HG03342 (cell line): ENCODE measurements around the gene LYRM4.
A peak's percentile ranks its signal among the peaks of the same experiment; 100 is the strongest.

Source experiments
- ATAC-seq: cut with Tn5 transposase; IDR thresholded peaks from one replicate; pipeline ENCODE4 v1.9.1; 2021; ENCODE audit warnings: mild to moderate bottlenecking, moderate library complexity; ENCODE audit not compliant: unreplicated experiment

The LYRM4 gene

DNA sequence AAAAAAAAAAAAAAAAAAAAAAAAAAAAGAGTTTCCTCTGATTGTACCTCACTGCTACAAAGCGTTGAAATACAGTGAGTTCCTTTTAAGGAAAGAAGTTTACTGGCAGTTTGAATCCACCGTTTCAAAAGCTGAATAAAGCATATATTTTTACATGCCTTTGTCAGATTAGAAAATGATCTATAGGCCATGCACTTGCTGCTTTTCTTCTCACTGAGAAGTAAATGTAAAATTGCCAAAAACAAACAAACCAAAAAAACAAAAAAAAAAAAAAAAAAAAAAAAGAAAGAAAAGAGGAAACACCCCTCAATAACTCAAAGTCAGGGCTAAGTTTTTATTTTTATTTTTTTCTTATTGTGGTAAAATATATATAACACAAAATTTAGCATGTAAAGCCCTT lies 81.9 kb downstream of the LYRM4 start:
- ATAC-seq: no peak

DNA sequence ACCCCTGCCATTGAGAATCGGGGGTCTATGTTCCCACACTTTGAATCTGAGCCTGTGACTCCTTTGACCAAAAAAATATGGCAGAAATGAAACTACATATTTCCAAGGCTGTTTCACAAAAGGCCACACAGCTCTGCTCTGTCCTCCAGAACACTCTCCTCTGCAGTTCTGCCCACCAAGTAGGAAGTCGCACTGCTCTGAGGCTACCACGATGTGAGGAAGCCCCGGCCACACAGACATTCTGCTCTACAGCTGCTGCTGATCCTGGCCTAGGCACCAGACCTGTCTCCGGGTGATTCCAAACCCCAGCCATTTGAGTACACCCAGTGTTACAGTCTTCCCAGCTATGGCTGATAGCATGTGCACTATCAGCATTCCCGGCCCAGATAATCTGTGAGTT lies 85.1 kb downstream of the LYRM4 start:
- ATAC-seq: peak; percentile 44

DNA sequence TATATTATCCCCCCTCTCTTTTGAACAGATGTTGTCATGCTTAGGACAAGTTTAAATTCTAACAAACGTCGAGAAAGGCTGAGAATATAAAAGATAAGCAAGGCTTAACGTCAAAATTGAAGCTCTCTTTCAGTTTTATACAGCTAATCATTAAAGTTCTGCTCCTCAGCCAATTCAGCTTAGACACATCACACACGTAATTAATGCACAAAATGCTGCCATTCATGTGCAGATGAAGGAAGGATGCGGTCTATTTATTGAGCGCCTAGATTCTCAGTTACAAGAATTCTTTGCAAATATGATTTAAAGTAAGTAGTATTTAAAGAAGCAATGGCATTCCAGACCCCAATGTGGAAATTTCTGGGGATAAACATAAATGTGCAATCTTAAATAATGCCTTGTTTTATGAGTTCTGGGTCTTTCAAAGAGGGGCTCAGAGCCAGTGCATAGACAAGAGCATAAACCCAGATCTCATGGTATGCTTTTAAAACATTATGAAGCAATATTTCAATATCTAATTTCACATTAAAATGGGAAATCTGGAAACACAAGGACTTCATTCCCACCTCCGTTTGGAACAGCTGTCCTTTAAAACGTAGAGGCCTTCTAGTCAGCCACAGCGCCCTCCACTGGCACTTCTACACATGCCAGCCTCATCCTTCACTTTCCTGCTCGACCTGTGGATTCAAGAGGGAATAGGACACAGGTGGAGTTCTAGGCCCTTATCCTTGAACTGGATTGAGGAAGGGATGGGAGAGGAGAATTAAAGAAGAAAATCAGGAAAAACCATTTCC lies 85.8 kb downstream of the LYRM4 start:
- ATAC-seq: no peak

DNA sequence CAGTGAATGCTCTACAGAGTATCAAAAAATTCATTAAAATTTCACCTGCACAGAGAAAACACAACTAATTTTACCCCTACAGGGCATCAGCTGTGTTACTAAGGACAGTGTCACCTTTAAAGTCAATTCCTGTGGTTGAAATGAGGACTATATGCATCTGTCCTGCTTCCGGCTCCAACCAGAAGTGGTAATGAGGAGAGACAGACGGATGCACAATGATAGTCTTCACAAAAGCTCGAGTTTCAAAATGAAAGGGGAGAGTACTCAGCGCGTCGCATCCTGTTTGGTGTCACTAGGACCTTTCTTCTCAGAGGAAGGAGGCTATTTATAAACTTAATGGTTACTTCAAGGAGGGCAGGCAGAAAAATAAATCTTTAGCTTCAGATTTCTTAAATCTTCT lies 86.5 kb downstream of the LYRM4 start:
- ATAC-seq: peak; percentile 93

DNA sequence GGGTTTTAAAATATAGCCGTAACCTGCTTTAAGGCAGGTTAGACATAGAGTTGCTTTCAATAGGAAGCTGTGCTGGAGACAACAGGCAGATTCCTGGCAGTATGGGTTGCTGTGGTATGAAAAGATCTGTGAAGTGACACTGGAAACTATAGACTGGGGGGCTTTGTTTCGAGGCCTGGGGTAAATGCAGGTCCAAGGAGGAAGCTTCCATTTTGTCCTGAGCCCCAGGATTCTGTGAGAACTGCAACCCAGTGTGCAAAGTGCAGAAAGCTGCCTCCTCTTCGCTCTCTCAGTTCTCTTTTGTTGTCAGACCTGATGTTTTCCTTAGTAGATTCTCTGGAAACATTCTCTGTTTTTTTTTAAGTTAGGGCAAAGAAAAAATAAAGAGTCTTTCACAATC lies 86.9 kb downstream of the LYRM4 start:
- ATAC-seq: peak; percentile 32

DNA sequence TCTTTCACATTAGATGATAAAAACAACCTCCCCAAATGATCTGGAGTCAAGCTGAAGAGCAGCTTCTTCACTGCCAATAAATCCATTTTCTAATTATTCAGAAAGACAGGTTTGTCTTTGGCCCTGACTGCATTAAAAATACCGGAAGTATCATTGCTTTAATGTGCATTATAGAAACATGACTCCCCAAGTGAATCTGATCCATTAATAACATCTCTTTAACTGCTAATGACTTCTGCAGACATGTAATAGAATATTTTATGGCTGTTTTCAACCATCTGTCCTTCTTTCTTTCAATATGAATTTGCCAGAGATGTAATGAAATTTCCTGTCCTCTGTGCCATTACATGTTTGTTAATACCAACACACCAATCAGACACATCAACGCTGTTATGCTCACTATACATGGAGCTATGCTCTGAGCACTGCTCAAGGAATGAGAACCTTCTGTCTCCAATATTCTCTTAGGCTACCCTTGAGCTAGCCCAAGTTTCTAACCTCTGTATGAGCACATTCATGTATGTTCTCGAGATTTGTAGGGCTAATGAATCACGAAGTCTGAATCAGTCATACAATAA lies 87.8 kb downstream of the LYRM4 start:
- no peak for ATAC-seq

DNA sequence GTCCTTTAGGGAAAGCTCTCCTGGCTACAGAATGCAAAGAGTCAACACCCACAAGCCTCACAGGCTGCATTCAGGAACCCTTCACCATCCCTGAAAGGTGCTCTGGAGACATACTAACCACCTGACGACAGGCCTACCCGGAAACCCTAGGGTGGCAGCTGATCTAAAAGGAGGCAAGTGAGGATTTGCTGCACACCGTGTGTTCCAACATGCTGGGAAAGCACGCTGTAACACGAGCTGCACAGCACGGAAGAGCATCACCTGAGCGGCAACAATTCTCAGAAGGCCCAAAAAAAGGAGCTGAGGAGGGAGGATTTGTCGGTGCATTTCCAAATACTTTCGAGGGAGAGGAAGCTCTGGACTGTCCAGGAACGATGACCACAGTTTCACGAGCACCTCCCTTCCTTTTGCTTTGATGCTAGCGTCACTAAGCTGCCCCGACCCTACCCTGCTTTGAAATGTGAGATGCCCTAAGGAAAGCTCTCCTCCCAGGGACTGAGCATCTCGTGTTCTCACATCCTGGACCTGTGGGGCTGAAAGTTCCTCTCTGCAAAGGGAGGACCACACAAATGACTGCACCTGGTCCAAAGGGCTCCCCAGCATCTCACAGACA lies 88.6 kb downstream of the LYRM4 start:
- no peak for ATAC-seq

DNA sequence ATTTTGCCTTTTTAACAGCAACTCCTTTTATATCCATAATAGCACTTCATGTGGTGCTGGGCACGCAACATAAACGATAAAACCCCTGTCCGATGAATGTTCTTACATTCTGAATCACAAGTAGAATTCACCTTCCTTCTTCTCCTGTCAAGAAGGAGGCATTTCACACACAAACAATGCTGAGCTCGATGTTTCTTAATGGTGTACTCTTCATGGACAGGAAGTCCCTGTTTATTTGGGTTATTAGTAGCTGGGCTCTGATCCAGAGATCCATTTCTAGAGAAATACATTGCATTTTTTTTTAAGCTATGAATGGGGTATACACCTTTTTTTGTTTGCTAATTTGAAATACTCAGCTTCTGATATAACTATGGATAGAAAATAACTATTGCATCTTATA lies 93.2 kb downstream of the LYRM4 start:
- ATAC-seq: no peak

DNA sequence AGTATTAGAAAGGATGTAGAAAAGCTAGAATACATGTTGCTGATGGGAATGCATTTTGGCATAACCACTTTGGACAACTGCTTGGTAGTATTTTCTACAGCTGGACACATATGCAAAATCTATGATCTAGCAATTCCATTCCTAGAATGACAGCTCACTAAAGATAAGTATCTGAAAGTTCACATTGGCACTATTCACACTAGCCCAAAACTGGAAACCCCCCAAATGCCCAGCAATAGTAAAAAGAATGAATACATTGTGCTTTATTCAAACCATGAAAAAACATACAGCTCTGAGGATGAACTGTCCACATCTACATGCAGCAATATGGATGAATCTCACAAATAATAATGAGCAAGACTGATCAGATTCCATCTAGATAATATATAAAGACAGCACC lies 96.7 kb downstream of the LYRM4 start:
- ATAC-seq: no peak

DNA sequence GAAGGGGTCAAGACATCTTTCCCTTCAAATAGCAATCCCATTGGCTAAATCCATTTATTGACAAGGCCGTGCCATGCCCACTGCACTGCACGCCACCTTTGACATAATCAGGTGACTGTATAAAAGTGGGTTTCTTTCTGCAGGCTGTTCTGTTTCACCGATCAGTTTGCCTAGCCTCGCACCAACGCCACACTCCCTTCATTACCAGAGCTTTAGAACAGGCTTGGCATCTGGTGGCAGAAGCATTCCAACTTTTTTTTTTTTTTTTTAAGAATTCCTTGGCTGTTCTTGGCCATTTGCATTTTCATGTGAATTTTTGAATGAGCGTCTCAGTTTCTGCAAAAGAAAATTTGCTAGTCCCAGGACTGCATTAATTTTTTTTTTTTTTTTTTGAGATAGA lies 97.5 kb downstream of the LYRM4 start:
- ATAC-seq: no peak

DNA sequence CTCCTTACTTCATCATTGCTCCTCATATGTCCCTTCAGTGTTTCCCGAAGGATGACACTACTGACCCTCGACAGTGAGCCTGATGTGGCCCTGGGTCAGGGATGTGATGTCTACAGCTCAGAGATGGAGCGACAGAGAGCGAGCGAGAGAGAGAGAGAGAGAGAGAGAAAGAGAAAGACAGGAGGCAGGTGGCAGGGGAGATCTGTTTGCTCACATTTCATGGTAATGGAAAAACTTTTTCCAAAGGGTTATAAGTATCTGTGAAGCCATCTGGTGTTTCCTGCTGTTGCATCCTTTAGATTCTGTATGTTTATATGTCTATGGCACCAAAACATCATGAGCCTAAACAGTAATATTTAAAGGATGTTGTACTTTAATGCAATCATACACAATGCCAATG lies 98.4 kb downstream of the LYRM4 start:
- ATAC-seq: no peak

DNA sequence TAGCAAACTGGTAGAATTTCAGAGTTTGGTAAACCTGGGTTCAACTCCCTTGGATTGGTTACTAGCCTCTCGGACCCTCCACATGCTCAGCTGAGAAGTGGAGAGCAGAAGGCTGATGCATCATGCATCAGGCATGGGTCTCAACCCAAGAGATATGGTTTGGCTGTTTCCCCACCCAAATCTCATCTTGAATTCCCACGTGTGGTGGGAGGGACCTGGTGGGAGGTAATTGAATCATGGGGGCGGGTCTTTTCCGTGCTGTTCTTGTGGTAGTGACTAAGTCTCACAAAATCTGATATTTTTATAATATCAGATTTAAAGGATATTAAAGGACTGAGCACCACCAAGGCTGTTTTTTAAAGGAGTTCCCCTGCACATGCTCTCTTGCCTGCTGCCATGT lies 100.5 kb downstream of the LYRM4 start:
- no peak for ATAC-seq

DNA sequence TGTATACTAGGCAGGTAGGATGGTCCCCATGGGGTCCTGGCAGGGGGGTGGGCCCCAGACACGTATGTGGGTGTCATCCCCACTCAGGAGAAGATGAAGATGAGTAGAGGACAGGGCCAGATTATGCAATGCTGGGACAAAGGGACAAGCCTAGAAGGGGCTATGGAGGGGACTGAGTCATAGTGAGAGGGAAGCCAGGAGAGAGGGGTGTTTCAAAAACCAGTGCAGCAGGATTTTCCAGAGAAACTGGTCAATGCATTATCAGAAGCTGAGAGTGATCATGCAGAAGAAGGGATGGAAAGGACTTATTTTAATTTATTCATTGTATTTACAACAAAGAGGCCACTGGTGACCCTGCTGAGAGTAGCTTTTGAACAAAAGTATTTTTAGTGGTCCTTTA lies 101.6 kb downstream of the LYRM4 start:
- no peak for ATAC-seq

DNA sequence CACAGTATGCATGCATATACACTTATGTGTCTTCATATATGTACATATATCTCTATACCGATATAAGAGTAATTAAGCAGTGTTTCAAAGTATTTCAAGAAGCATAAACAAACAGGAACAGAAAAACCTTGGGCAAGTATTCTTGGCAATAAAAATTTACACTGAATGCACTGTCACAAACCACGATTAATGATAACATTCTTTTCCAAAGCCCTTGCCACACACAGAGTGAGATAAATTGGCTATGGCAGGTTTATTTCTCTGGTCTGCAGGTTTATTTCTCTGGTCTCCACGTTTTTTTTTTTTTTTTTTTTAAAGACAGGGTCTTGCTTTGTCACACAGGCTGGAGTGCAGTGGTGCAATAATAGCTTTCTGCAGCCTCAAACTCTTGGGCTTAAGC lies 102.6 kb downstream of the LYRM4 start:
- ATAC-seq: no peak

DNA sequence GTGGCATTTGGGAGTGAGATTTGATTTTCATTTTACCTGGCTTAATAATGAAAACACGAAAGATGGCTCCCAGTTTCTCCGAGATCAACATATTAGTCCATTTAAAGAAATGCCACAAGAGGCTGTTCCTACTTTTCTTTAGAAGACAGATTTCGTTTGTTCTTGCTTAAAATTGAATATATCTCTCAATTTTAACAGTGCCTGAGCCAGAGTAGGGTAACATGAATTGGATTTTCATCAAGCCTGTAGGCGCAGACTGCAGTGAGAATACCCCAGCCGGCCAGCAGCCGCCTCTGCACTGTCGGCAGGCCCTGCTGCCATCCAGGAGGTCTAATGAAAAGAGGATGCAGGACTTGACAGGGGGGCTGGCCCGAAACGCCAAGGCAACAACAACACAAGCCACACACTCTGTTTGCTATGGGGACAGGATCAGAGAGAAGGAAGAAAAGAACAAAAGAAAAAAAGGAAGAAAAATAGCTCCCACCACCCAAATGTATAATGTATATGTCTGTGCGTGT lies 103.1 kb downstream of the LYRM4 start:
- no peak for ATAC-seq

DNA sequence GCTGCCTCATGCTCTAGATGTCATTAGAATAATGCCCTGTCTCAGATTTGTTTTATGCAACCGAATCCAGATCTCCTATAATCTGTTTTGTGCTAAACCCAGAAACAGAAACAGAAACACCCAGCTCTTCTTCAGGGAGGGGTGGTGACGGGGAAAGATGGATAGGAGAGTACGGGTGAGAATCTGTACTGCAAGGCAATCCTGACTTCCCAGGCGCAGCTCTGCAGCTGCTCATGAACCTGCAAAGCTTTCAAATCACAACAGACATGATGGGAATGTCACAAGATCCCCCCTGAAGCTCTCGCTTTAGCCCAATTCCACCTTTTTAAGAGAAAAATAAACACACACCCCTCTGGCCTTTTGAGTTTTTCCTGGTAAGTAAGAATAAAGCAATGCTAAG lies 104.1 kb downstream of the LYRM4 start:
- no peak for ATAC-seq

DNA sequence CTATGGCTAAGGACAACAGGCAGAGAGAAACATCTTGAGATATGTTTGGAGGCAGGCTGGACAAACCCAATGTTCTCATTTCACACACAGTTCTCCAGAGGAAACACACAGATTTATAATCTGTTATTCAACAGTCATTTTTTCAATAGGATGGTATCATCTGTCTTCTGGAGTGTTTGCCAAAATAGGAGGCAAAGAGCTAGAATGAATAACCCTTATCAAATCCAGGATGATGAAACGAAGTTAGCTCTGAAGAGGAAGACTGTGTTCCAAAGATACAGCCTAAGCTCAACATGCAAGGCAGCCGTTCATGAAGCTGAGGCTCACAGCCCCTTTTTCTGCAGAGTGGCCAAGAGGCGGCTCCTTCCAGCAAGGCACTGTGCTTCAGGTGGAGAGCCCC lies 104.8 kb downstream of the LYRM4 start:
- ATAC-seq: no peak

DNA sequence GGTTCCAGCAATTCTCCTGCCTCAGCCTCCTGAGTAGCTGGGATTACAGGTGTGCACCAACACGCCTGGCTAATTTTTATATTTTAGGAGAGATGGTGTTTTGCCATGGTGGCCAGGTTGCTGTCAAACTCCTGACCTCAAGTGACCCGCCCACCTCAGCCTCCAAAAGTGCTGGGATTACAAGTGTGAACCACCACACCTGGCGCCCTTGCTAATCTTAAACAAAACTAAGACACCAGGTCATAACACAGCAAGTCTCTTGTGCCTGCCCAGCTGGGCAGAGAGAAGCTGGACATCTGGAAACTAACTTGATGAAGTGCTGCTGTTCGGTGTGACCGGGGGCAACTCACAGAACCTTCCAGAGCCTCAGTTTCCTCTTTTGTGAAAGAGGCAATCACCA lies 107.6 kb downstream of the LYRM4 start:
- no peak for ATAC-seq

DNA sequence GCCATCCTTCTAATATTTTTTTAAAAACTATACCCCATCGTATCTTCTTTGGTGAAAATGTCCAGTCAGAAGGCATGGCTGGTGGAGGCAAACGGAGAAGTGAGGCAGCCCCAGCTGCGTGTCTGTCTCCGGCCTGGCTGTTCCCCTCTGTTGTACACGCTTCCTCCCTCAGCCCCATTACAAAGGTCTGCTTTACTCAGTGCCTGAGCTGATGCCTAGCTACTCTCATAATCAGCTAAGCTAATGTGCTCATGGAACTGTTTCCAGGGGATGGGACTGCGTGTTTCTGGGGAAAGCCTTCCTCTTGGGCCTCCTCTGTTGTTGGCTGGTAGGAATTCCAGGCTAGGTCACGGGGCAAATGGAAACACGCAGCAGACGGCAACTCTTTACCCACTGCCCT lies 108.3 kb downstream of the LYRM4 start:
- ATAC-seq: no peak

DNA sequence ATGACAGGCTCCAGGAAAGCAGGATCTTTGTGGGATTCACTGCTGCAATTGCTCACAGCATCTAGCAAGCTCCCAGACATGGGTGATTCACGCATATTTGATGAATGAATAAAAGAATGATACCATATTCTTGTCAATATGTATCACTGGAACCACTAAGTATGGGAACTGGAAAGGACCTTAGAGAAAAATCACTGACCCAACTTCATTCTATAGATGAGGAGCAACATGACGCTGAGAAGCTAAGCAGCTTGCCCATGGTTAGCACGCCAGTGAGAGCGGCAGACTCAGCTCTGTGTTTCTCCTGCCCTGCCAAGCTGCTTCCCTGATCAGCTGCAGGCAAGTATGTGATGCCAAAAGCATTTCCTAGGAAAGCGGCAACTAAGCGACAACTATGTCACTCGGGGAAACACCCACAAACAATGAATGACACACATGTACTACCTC lies 108.8 kb downstream of the LYRM4 start:
- ATAC-seq: no peak

DNA sequence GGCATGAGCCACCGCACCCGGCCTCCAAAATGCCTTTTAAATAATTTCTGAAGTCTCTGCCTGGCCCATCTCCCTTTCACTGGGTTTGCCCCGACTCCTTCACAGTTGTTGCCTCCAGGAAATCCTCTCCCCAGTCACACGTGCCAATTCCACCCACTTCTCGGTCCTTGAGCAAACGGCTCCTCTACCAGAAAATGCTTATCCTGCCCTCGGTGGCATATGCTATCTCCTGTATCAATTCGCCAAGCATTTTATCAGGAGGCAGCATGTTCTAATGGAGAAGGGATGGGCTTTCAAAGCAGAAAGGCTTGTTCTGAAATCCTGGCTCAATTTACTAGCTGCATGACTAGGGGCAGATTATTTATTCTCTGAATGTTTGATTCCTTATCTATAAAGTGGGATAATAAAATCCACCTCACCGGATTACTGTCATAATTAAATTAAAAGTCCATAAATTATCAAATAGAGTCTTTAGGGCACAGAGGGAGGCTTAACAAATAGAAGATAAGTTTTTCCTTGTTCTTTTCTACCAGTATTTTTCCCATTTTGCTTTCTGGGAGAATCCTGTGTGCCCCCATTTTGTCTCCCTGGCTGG lies 109.3 kb downstream of the LYRM4 start:
- no peak for ATAC-seq

DNA sequence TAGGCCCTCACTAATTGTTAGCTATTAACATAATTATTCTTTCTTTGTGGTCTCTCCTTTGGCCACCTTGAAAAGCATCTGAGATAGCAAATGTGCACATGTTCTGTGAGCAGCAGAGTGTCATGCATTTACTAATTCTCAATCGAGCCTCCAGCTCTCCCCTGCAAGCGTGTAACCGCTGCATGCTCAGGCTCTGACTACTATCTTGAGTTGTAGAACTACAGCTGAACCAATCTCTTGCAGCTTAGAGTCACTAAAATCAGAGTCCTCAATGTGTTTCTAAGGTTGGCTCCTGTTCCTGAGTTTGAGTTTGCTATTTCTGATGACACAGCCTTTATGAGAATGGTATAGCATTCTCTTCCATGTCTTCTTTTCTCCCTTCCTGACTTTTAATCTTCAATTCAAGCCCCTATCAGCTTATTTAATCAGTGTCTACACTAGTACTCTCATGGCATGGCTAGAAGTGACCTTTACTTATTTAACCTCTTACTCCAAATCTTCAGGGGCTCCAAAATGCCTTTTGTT lies 110.1 kb downstream of the LYRM4 start:
- ATAC-seq: no peak
